OCI-LY1 (cell line): Measurements from ENCODE around the gene NAGLU.

Experiments
- H2AFZ ChIP-seq: fragments of 200-600 bp; sonication (generic), shearing (Covaris generic); 2 replicates; pipeline ENCODE4 v1.6.0; 2014; ENCODE audit warnings: antibody characterized with exemption, mild to moderate bottlenecking, low read length
- H3F3A ChIP-seq: fragments of 200-600 bp; sonication (generic), shearing (Covaris generic); 2 replicates; pipeline ENCODE4 v1.6.0; 2014; ENCODE audit warnings: mild to moderate bottlenecking, antibody characterized with exemption, low read length, moderate library complexity; ENCODE audit not compliant: insufficient read depth
- H3K27ac ChIP-seq: fragments of 200-600 bp; sonication (generic); 2 replicates; pipeline ENCODE4 v1.5.1; 2014; ENCODE audit warnings: low read length, mixed run types, mild to moderate bottlenecking, low read depth; ENCODE audit not compliant: poor library complexity, severe bottlenecking
- H3K27me3 ChIP-seq: fragments of 200-600 bp; sonication (generic); 2 replicates; pipeline ENCODE4 v1.6.0; 2014; ENCODE audit warnings: antibody characterized with exemption, mild to moderate bottlenecking, low read length, moderate library complexity; ENCODE audit not compliant: insufficient read depth
- H3K36me3 ChIP-seq: fragments of 200-600 bp; sonication (generic); 2 replicates; pipeline ENCODE4 v1.6.1; 2014; ENCODE audit warnings: mild to moderate bottlenecking, antibody characterized with exemption, low read length, moderate library complexity, mixed read lengths; ENCODE audit not compliant: insufficient read depth
- H3K4me1 ChIP-seq: fragments of 200-600 bp; sonication (generic); 2 replicates; pipeline ENCODE4 v1.5.1; 2014; ENCODE audit warnings: mild to moderate bottlenecking, low read length, moderate library complexity; ENCODE audit not compliant: insufficient read depth, severe bottlenecking
- H3K4me2 ChIP-seq: fragments of 200-600 bp; sonication (generic), shearing (Covaris generic); 2 replicates; pipeline ENCODE4 v1.6.1; 2014; ENCODE audit warnings: low read length
- H3K4me3 ChIP-seq: fragments of 200-600 bp; sonication (generic); 2 replicates; pipeline ENCODE4 v1.5.1; 2014; ENCODE audit warnings: low read length, low read depth, mild to moderate bottlenecking, mixed read lengths; ENCODE audit not compliant: poor library complexity, severe bottlenecking
- H3K79me2 ChIP-seq: fragments of 200-600 bp; shearing (Covaris generic); 2 replicates; pipeline ENCODE4 v1.6.1; 2016; ENCODE audit warnings: mixed run types, low read length, mixed read lengths; ENCODE audit not compliant: insufficient read depth
- H3K9ac ChIP-seq: fragments of 200-600 bp; sonication (generic), shearing (Covaris generic); 2 replicates; pipeline ENCODE4 v1.6.1; 2014; ENCODE audit warnings: mild to moderate bottlenecking, low read length, mixed read lengths
- H3K9me2 ChIP-seq: fragments of 200-600 bp; sonication (generic), shearing (Covaris generic); 2 replicates; pipeline ENCODE4 v1.6.1; 2014; ENCODE audit warnings: low read depth, mild to moderate bottlenecking, low read length, mixed read lengths
- H3K9me3 ChIP-seq: fragments of 200-600 bp; shearing (Covaris generic); 2 replicates; pipeline ENCODE4 v1.6.1; 2014; ENCODE audit warnings: low read length, mixed read lengths
- H4K20me1 ChIP-seq: fragments of 200-600 bp; sonication (generic), shearing (Covaris generic); 2 replicates; pipeline ENCODE4 v1.6.0; 2016; ENCODE audit warnings: mild to moderate bottlenecking, low read length; ENCODE audit not compliant: insufficient read depth
- EZH2 ChIP-seq: fragments of 200-600 bp; sonication (generic), shearing (Covaris generic); IDR thresholded peaks from 2 replicates; pipeline ENCODE4 v1.8.0; 2017; ENCODE audit warnings: borderline replicate concordance, mixed run types, mild to moderate bottlenecking, antibody characterized with exemption, low read length, moderate library complexity, mixed read lengths
- TF ChIP-seq, protein P1 (sequence below): fragments of 200-600 bp; sonication (generic), shearing (Covaris generic); IDR thresholded peaks from 2 replicates; pipeline ENCODE4 v1.5.1; 2017; ENCODE audit warnings: mild to moderate bottlenecking, antibody characterized with exemption, low read length, moderate library complexity, mixed read lengths

NAGLU gene

DNA sequence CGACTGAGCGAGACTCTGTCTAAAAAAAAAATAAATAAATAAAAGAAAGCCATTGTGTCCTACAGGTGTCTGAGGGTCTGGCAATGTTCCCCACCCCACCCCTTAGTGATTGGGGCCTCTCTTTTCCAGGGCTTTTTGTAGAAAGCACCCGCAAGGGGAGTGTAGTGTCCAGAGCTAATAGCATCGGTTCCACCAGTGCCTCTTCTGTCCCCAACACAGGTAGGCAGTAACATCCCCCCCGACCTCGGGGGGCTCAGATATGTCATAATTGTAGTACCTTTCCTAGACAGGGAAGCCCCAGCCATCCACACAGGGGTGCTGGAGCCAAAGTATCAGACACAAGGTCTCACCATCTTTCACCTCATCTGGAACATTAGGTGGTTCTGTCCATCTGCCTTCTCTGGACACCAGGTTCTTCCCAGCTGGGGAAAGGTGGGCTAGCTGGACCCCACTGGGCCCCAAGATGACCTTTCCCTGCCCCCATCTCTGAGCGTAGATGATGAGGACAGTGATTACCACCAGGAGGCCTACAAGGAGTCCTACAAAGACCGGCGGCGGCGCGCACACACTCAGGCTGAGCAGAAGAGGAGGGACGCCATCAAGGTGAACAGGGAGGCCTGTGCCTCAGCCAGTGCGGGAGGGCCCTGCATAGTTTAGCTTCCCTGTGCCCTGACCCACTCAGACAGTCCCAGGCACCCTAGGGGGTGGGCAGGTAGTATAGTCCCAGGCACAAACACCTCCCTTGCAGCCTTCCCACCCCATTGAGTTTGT lies 32.5 kb downstream of the NAGLU start:
- Histone ChIP-seq H3K36me3 (peaks cover 81% of the 10 kb centered on the region), H3K79me2 (no peaks in the 10 kb centered on the region)

DNA sequence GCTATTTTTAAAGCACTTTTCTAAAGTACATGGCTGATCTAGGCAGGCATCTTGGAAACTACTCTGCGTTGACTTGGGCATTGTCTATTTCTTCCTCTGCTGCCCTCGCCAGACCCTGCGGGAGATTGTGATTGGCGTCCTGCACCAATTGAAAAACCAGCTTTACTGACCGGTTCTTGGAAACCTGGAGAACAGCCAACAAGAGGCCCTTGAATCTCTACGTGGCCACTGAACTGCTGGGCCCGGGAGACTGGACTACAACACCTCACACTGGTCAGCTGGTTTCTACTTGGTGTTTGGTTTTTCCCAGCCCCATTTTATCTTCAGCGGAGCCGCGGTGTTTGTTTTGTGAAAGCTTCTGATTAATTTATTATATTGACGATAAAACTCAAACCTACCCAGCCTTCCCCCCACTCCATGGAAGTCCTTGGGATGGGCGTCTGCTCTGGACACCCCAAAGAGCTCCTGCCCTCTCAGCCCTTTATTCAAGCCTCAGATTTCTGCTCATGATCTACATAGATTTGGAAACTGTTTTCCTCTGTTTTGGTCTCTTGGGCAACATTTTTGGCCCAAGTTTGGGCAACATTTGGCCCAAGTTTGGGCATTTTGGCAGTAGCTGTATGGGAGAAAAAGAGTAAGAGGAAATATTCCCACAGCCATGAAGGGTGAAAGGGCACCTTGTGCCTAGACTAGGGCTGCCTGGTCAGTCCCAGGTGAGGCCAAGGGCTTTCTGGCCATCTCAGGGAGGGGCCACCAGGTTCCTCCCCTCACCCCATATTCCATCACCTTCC lies 35.6 kb downstream of the NAGLU start:
- no peaks in the 10 kb centered on the region for H3K79me2 ChIP-seq
- no peak overlapping the region for H3K4me2 ChIP-seq
- no peaks in the 10 kb centered on the region for H3K9me3 ChIP-seq
- H3F3A ChIP-seq: no peaks in the 10 kb centered on the region; the same call in 1 of the 2 replicates
- H2AFZ ChIP-seq: no peak overlapping the region
- H4K20me1 ChIP-seq: no peaks in the 10 kb centered on the region
- peaks cover 22% of the 10 kb centered on the region for H3K4me1 ChIP-seq
- H3K36me3 ChIP-seq: peaks cover 74% of the 10 kb centered on the region
- TF ChIP-seq EZH2: no peak
- TF ChIP-seq, protein P1, sequence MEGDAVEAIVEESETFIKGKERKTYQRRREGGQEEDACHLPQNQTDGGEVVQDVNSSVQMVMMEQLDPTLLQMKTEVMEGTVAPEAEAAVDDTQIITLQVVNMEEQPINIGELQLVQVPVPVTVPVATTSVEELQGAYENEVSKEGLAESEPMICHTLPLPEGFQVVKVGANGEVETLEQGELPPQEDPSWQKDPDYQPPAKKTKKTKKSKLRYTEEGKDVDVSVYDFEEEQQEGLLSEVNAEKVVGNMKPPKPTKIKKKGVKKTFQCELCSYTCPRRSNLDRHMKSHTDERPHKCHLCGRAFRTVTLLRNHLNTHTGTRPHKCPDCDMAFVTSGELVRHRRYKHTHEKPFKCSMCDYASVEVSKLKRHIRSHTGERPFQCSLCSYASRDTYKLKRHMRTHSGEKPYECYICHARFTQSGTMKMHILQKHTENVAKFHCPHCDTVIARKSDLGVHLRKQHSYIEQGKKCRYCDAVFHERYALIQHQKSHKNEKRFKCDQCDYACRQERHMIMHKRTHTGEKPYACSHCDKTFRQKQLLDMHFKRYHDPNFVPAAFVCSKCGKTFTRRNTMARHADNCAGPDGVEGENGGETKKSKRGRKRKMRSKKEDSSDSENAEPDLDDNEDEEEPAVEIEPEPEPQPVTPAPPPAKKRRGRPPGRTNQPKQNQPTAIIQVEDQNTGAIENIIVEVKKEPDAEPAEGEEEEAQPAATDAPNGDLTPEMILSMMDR: no peak
- no peaks in the 10 kb centered on the region for H3K9me2 ChIP-seq
- H3K27ac ChIP-seq: no peak overlapping the region
- H3K27me3 ChIP-seq: no peaks in the 10 kb centered on the region
- no peak overlapping the region for H3K9ac ChIP-seq
- H3K4me3 ChIP-seq: no peak overlapping the region

More for the DNA sequence above, 32.5 kb downstream of the NAGLU start:
- Histone ChIP-seq H3K27ac (no peak overlapping the region), H4K20me1 (no peaks in the 10 kb centered on the region), H3K4me2 (peak overlapping the region; percentile 26), H3K9ac (no peak overlapping the region), H3K9me2 (no peaks in the 10 kb centered on the region), H3K9me3 (no peaks in the 10 kb centered on the region), H2AFZ (no peak overlapping the region), H3K4me3 (peak overlapping the region; percentile 76), H3K4me1 (peaks cover 25% of the 10 kb centered on the region), H3K27me3 (no peaks in the 10 kb centered on the region), H3F3A (no peaks in the 10 kb centered on the region; the same call in 1 of the 2 replicates)
- TF ChIP-seq, protein P1: no peak
- no peak for TF ChIP-seq EZH2

DNA sequence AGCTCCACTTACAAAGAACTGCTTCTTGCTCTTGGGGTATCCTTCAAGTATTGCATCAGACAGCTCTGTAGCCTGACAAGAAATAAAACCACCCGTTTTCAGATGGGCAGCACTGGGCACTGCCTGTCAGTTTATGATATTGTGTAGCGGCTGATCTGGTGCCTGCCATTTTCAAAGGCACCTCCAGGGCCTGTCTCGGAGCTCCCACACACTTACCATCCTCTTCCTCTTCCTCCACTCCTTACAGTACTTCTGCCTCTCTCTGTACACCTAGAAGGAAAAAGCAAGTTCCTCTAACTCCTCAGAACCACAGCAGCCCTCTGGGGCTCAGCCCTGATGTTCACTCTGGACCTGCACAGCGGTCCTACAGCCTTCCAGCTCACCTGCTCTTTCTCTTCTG lies 37.1 kb downstream of the NAGLU start:
- Histone ChIP-seq H2AFZ (no peak overlapping the region), H3K9me2 (no peaks in the 10 kb centered on the region), H3K4me1 (peaks cover 23% of the 10 kb centered on the region), H3K27me3 (no peaks in the 10 kb centered on the region), H3K9me3 (no peaks in the 10 kb centered on the region), H3F3A (no peaks in the 10 kb centered on the region; the same call in 1 of the 2 replicates), H4K20me1 (no peaks in the 10 kb centered on the region), H3K9ac (no peak overlapping the region), H3K27ac (no peak overlapping the region), H3K4me2 (no peak overlapping the region), H3K36me3 (peaks cover 70% of the 10 kb centered on the region), H3K4me3 (no peak overlapping the region), H3K79me2 (no peaks in the 10 kb centered on the region)
- TF ChIP-seq, protein P1: no peak
- TF ChIP-seq EZH2: no peak
